Body of pancreas (tissue), 4 donors: Measurements from ENCODE around the gene RNF225.

Experiments used
- POLR2A ChIP-seq, 3 donors: fragments of 450-650 bp; IDR thresholded peaks; one replicate each; pipeline ENCODE4 v1.6.1; 2016; ENCODE audit warnings: antibody characterized with exemption in 3 of 3, mild to moderate bottlenecking in 2 of 3
- TF ChIP-seq, protein P1 (sequence below), 7 experiments: fragments of 450-650 bp in 4 of 7; fragments of 200-600 bp in 3 of 7; sonication (generic) in 3 of 7; IDR thresholded peaks; one replicate each; pipeline ENCODE4 v1.5.1; 2016 to 2019; ENCODE audit warnings: antibody characterized with exemption in 7 of 7

DNA sequence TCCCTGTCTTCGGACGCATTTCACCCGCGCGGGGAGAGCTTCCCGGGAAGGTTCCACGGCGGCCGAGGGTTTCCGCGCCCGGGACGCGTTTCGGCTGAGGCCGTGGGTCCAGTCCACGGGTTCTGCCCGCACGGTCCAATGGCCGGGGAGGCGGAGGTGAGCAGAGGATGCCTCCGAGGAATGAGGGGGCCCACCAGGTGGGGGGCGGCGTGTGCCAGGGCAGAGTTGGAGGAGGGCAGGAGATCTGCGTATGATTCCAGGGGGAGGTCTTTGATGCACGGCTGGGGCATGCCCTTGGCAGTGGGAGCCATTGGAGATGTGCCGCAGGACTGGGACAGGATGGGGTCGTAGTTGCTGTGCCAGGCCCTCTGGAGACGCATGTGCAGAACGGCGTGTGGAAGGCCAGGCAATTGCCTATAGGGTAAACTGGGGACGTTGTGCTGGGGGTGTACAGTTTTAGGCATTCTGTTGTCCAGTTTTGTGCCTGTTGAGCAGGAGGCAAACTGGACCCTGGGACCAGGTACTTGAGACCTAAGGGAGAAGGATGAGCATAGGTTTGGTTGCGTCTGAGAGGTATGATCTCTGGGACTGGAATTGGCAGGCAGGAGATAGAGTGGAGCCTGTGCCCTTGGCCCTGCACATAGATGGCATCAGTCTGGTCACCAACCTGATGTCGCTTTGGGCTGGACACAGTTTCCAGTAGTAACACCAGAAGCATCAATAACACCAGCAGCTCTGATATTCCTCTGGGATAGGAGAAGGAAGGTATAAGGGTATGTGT lies 13.7 kb downstream of the RNF225 start:
- TF ChIP-seq, protein P1, sequence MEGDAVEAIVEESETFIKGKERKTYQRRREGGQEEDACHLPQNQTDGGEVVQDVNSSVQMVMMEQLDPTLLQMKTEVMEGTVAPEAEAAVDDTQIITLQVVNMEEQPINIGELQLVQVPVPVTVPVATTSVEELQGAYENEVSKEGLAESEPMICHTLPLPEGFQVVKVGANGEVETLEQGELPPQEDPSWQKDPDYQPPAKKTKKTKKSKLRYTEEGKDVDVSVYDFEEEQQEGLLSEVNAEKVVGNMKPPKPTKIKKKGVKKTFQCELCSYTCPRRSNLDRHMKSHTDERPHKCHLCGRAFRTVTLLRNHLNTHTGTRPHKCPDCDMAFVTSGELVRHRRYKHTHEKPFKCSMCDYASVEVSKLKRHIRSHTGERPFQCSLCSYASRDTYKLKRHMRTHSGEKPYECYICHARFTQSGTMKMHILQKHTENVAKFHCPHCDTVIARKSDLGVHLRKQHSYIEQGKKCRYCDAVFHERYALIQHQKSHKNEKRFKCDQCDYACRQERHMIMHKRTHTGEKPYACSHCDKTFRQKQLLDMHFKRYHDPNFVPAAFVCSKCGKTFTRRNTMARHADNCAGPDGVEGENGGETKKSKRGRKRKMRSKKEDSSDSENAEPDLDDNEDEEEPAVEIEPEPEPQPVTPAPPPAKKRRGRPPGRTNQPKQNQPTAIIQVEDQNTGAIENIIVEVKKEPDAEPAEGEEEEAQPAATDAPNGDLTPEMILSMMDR (IDR thresholded peaks at IDR 0.05): no peak
- TF ChIP-seq POLR2A (IDR thresholded peaks at IDR 0.05): no peak
